ENCODE measurements around the gene RTL3. TPM values are rescaled to one million over a fixed set of nuclear protein-coding genes. Genes with fewer than 3 reads are reported as not detected.

Gene RTL3
- polyA plus RNA-seq, 3 donors = not detected

DNA sequence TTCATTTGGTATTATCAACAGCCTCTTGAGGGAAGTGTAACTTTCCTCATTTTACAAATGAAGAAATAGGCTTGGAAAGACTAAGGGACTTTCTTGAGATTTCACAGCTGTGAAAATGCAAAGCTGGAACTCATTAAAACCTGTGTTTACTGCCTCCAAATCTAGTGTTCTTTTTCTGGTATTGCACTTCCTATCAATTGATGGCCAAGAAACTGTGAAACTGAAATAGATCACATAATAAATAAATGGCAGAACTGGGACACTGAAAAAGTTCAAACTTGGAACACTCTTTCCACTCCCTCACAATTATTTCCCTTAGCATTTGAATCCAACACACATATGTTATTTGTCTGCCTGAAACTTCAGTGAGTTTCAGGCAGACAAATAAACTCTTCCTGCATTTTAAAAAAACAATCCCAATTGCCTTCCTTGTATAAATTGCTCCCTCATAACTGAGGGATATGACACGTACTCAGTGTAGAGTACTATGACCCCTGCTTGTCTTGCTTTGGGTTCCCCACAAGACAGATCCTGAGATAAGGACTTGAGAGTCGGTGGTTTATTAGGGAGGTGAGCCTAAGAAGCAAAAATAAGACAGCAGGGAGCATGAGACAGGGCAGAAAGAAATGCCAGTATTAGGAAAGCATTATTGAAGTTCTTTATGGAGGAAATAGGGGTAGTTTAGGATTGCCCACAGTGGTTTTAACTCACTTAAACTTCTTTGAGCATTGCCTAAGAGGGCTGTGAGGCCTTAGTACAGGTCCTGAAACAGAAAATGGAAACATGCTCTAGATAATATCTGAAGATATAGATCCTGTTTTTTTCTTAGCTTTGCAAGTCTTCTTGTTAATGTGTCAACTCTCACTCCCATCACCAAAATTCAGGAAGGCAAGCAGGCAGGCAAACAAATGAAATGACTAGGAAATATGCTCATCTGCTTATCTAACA, 33.9 kb downstream of the RTL3 start:
- no peak overlapping the region for H3K27ac Mint-ChIP-seq
- Histone ChIP-seq H3K27me3 (ENCODE audit: control insufficient read depth in 2 of 2, insufficient read depth in 2 of 2, low read length in 2 of 2) (no peaks in the 10 kb centered on the region), H3K9ac (ENCODE audit: insufficient read depth, low read length, poor library complexity, severe bottlenecking) (no peak overlapping the region), H3K4me2 (replicated peaks; ENCODE audit: extremely low read depth, low read length, poor library complexity, severe bottlenecking) (no peak overlapping the region), H3K4me3 (replicated peaks in 1 of 3; ENCODE audit: low read depth in 2 of 3, low read length in 3 of 3) (no peak overlapping the region), H3K9me3 (replicated peaks in 1 of 2; ENCODE audit: control insufficient read depth in 1 of 2, insufficient read depth in 1 of 2, low read length in 2 of 2) (no peaks in the 10 kb centered on the region), H4K20me1 (ENCODE audit: insufficient read depth, low read length) (no peaks in the 10 kb centered on the region), H2AFZ (ENCODE audit: insufficient read depth, low read depth, low read length, poor library complexity, severe bottlenecking) (no peak overlapping the region), H3K79me2 (ENCODE audit: insufficient read depth, low read length) (no peaks in the 10 kb centered on the region), H3K4me1 (ENCODE audit: control insufficient read depth in 1 of 2, insufficient read depth in 2 of 2, low read length in 2 of 2) (no peaks in the 10 kb centered on the region), H3K36me3 (replicated peaks in 1 of 2; ENCODE audit: control insufficient read depth in 1 of 2, insufficient read depth in 2 of 2, low read length in 2 of 2) (no peaks in the 10 kb centered on the region), H3K27ac (ENCODE audit: low read depth in 1 of 2, low read length in 2 of 2) (no peak overlapping the region)
- no peak for DNase-seq
- no CpG with 5 or more reads among the region's 2 CpGs for WGBS (ENCODE audit: insufficient coverage)
- intact Hi-C loops (cut with micrococcal nuclease) = no loop called here
- no peak overlapping the region for H3K4me3 Mint-ChIP-seq
- H3K9me3 Mint-ChIP-seq = peaks cover 0 to 2% (median 0%) of the 10 kb centered on the region in 7 donors
- H3K36me3 Mint-ChIP-seq = no peaks in the 10 kb centered on the region
- TF ChIP-seq, protein P1, sequence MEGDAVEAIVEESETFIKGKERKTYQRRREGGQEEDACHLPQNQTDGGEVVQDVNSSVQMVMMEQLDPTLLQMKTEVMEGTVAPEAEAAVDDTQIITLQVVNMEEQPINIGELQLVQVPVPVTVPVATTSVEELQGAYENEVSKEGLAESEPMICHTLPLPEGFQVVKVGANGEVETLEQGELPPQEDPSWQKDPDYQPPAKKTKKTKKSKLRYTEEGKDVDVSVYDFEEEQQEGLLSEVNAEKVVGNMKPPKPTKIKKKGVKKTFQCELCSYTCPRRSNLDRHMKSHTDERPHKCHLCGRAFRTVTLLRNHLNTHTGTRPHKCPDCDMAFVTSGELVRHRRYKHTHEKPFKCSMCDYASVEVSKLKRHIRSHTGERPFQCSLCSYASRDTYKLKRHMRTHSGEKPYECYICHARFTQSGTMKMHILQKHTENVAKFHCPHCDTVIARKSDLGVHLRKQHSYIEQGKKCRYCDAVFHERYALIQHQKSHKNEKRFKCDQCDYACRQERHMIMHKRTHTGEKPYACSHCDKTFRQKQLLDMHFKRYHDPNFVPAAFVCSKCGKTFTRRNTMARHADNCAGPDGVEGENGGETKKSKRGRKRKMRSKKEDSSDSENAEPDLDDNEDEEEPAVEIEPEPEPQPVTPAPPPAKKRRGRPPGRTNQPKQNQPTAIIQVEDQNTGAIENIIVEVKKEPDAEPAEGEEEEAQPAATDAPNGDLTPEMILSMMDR (IDR thresholded peaks at IDR 0.05) = no peak
- H3K27me3 Mint-ChIP-seq (ENCODE audit: low read depth in 3 of 3) = no peaks in the 10 kb centered on the region
- H3K4me1 Mint-ChIP-seq = peaks cover 17% of the 10 kb centered on the region

DNA sequence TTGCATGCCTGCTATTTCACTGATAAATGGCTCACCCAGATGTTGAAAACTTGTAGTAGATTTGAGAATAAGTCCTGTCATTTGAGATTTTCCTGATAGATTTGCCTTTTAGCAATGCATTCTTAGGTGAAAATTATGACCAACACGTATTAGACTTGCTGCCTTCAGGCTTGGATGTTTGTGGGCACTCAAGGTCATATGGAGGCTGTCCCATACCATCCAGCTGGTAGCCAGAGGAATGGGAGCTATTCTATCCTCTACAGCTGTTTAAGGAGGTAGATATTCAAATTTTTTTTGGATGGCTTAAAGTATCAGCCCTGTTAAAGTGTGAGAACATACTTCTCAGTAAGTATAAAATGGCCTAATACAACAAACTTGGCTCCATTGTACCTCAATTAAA, 34.7 kb downstream of the RTL3 start:
- peaks cover 17% of the 10 kb centered on the region for H3K4me1 Mint-ChIP-seq
- DNase-seq = no peak
- H3K9me3 Mint-ChIP-seq = peaks cover 0 to 3% (median 0%) of the 10 kb centered on the region in 7 donors
- TF ChIP-seq, protein P1 (IDR thresholded peaks at IDR 0.05) = no peak
- H3K4me3 Mint-ChIP-seq = no peak overlapping the region
- no peaks in the 10 kb centered on the region for H3K36me3 ChIP-seq (replicated peaks in 1 of 2; ENCODE audit: control insufficient read depth in 1 of 2, insufficient read depth in 2 of 2, low read length in 2 of 2)
- no peak overlapping the region for H3K4me3 ChIP-seq (replicated peaks in 1 of 3; ENCODE audit: low read depth in 2 of 3, low read length in 3 of 3)
- no peak overlapping the region for H3K27ac Mint-ChIP-seq
- no peaks in the 10 kb centered on the region for H3K36me3 Mint-ChIP-seq
- no peak overlapping the region for H3K4me2 ChIP-seq (replicated peaks; ENCODE audit: extremely low read depth, low read length, poor library complexity, severe bottlenecking)
- H3K4me1 ChIP-seq (ENCODE audit: control insufficient read depth in 1 of 2, insufficient read depth in 2 of 2, low read length in 2 of 2) = no peaks in the 10 kb centered on the region
- H3K9ac ChIP-seq (ENCODE audit: insufficient read depth, low read length, poor library complexity, severe bottlenecking) = no peak overlapping the region
- intact Hi-C loops (cut with micrococcal nuclease) = no loop called here
- no peaks in the 10 kb centered on the region for H4K20me1 ChIP-seq (ENCODE audit: insufficient read depth, low read length)
- H3K27me3 ChIP-seq (ENCODE audit: control insufficient read depth in 2 of 2, insufficient read depth in 2 of 2, low read length in 2 of 2) = no peaks in the 10 kb centered on the region
- H3K27me3 Mint-ChIP-seq (ENCODE audit: low read depth in 3 of 3) = no peaks in the 10 kb centered on the region
- no peak overlapping the region for H2AFZ ChIP-seq (ENCODE audit: insufficient read depth, low read depth, low read length, poor library complexity, severe bottlenecking)
- H3K9me3 ChIP-seq (replicated peaks in 1 of 2; ENCODE audit: control insufficient read depth in 1 of 2, insufficient read depth in 1 of 2, low read length in 2 of 2) = no peaks in the 10 kb centered on the region
- H3K27ac ChIP-seq (ENCODE audit: low read depth in 1 of 2, low read length in 2 of 2) = no peak overlapping the region
- H3K79me2 ChIP-seq (ENCODE audit: insufficient read depth, low read length) = no peaks in the 10 kb centered on the region
- no CpG with 5 or more reads among the region's 1 CpG for WGBS (ENCODE audit: insufficient coverage)
